ENCODE measurements around the gene EPHA6. TPM values are rescaled to one million over a fixed set of nuclear protein-coding genes. Genes with fewer than 3 reads are reported as not detected.

The EPHA6 gene
- total RNA-seq, 2 experiments from 2014 or later = not detected

DNA sequence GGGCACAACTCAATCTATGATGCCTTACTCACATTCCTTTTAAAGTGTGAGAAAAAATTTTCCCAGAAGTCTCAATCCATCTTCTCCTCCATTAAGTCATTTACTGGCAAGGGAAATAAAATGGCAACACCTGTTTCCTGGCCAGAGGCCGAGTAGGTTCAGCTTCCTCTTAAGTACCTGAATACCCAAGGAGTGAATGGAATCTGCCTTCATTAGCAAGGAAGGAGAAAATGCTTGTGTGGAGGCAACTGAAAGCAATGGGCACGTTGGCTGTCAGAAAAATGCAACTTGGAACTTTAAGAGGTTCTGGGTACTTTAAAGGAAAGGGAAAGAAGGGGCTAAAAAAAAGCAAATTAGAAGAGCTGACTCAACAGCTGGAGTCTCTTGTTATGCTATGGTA lies 526.5 kb downstream of the EPHA6 start:
- no peaks in the 10 kb centered on the region for H3K4me1 Mint-ChIP-seq (ENCODE audit: low read depth)
- Histone ChIP-seq H3K36me3 (ENCODE audit: insufficient read depth, low read length) (no peaks in the 10 kb centered on the region), H3K4me3 (ENCODE audit: low read length) (no peak overlapping the region), H3K27me3 (ENCODE audit: control insufficient read depth in 1 of 2, insufficient read depth in 2 of 2, low read length in 2 of 2) (no peaks in the 10 kb centered on the region), H3K27ac (ENCODE audit: low read depth in 1 of 2, low read length in 2 of 2) (no peak overlapping the region), H3K9me3 (ENCODE audit: control insufficient read depth in 1 of 2, insufficient read depth in 1 of 2, low read length in 2 of 2) (no peaks in the 10 kb centered on the region), H3K4me1 (ENCODE audit: insufficient read depth, low read length) (no peaks in the 10 kb centered on the region)
- H3K9me3 Mint-ChIP-seq = no peaks in the 10 kb centered on the region
- H3K27ac Mint-ChIP-seq = no peak overlapping the region
- intact Hi-C loops (cut with DNase I, micrococcal nuclease) = no loop called here
- POLR2A ChIA-PET = interaction anchor here (0.6 kb wide), 1 partner anchor 17 kb away, joined by 3 read pairs; no protein-coding TSS in a partner anchor
- no peak for ATAC-seq (ENCODE audit: poor library complexity)
- no peak overlapping the region for H3K4me3 Mint-ChIP-seq
- TF ChIP-seq, protein P1, sequence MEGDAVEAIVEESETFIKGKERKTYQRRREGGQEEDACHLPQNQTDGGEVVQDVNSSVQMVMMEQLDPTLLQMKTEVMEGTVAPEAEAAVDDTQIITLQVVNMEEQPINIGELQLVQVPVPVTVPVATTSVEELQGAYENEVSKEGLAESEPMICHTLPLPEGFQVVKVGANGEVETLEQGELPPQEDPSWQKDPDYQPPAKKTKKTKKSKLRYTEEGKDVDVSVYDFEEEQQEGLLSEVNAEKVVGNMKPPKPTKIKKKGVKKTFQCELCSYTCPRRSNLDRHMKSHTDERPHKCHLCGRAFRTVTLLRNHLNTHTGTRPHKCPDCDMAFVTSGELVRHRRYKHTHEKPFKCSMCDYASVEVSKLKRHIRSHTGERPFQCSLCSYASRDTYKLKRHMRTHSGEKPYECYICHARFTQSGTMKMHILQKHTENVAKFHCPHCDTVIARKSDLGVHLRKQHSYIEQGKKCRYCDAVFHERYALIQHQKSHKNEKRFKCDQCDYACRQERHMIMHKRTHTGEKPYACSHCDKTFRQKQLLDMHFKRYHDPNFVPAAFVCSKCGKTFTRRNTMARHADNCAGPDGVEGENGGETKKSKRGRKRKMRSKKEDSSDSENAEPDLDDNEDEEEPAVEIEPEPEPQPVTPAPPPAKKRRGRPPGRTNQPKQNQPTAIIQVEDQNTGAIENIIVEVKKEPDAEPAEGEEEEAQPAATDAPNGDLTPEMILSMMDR (IDR thresholded peaks at IDR 0.05) = no peak
- H3K27me3 Mint-ChIP-seq = no peaks in the 10 kb centered on the region
- no peaks in the 10 kb centered on the region for H3K36me3 Mint-ChIP-seq (ENCODE audit: low read depth)
- CTCF ChIA-PET = no interaction called here
- DNase-seq = no peak

DNA sequence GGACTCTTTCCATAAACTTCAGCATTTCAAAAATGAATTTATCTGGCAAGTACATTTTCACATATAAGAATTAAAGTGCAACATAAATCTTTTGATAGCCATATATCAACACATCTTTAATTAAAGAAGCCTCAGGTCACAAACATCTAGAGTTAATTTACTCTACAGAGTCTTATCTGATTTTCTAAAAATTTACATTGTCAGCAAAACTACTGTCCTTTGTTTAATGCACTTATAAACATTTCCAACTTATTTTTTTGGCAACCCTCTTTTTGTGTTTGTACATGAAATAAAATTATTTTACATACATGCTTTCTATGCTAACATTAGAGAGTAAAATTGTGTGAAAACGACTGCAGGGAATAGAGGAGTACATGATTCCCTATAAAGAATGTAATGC lies 533.4 kb downstream of the EPHA6 start:
- intact Hi-C loops (cut with DNase I, micrococcal nuclease) = no loop called here
- Histone ChIP-seq H3K4me3 (ENCODE audit: low read length) (no peak overlapping the region), H3K9me3 (ENCODE audit: control insufficient read depth in 1 of 2, insufficient read depth in 1 of 2, low read length in 2 of 2) (peaks cover 0 to 3% of the 10 kb centered on the region in 2 experiments)

DNA sequence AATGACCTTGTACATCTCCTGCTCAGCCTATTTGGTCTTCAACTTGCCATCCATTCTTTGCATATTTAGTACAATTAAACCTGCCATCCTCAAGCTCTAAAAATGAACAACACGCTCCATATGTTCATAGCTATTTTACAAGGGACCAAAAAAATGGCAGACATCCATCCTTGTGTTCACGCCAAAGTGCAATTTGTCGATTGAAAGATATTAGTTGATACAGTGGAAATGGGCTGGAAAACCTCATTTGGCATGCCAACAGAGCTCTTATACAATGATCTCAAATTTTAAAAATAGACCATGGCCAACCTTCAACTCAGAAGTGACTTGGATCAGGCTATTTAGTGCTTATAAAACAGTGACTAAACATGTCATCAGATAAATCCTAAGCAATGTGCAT lies 536.6 kb downstream of the EPHA6 start:
- H3K27me3 ChIP-seq (ENCODE audit: control insufficient read depth in 1 of 2, insufficient read depth in 2 of 2, low read length in 2 of 2) = no peaks in the 10 kb centered on the region
- no peaks in the 10 kb centered on the region for H3K4me1 ChIP-seq (ENCODE audit: insufficient read depth, low read length)
- intact Hi-C loops (cut with DNase I, micrococcal nuclease) = no loop called here
- ChIA-PET POLR2A (no interaction called here), CTCF (no interaction called here)
- H3K9me3 Mint-ChIP-seq = peaks cover 7% of the 10 kb centered on the region
- no peak for ATAC-seq (ENCODE audit: poor library complexity)
- H3K4me1 Mint-ChIP-seq (ENCODE audit: low read depth) = no peaks in the 10 kb centered on the region
- TF ChIP-seq, protein P1 (IDR thresholded peaks at IDR 0.05) = no peak
- no peaks in the 10 kb centered on the region for H3K36me3 Mint-ChIP-seq (ENCODE audit: low read depth)
- no peak overlapping the region for H3K27ac Mint-ChIP-seq
- no peak overlapping the region for H3K4me3 ChIP-seq (ENCODE audit: low read length)
- no peak overlapping the region for H3K4me3 Mint-ChIP-seq
- H3K9me3 ChIP-seq (ENCODE audit: control insufficient read depth in 1 of 2, insufficient read depth in 1 of 2, low read length in 2 of 2) = peaks cover 3 to 7% of the 10 kb centered on the region in 2 experiments
- no peaks in the 10 kb centered on the region for H3K36me3 ChIP-seq (ENCODE audit: insufficient read depth, low read length)
- DNase-seq = no peak
- H3K27ac ChIP-seq (ENCODE audit: low read depth in 1 of 2, low read length in 2 of 2) = no peak overlapping the region
- H3K27me3 Mint-ChIP-seq = no peaks in the 10 kb centered on the region

More for the DNA sequence above, 533.4 kb downstream of the EPHA6 start:
- no peak overlapping the region for H3K27ac Mint-ChIP-seq
- DNase-seq (no peak), ATAC-seq (ENCODE audit: poor library complexity) (no peak)
- peaks cover 2% of the 10 kb centered on the region for H3K9me3 Mint-ChIP-seq
- H3K27me3 ChIP-seq (ENCODE audit: control insufficient read depth in 1 of 2, insufficient read depth in 2 of 2, low read length in 2 of 2) = no peaks in the 10 kb centered on the region
- TF ChIP-seq, protein P1 (IDR thresholded peaks at IDR 0.05) = no peak
- POLR2A ChIA-PET = no interaction called here
- H3K4me1 Mint-ChIP-seq (ENCODE audit: low read depth) = no peaks in the 10 kb centered on the region
- no peaks in the 10 kb centered on the region for H3K4me1 ChIP-seq (ENCODE audit: insufficient read depth, low read length)
- CTCF ChIA-PET = no interaction called here
- H3K36me3 Mint-ChIP-seq (ENCODE audit: low read depth) = no peaks in the 10 kb centered on the region
- H3K4me3 Mint-ChIP-seq = no peak overlapping the region
- H3K27me3 Mint-ChIP-seq = no peaks in the 10 kb centered on the region
- no peak overlapping the region for H3K27ac ChIP-seq (ENCODE audit: low read depth in 1 of 2, low read length in 2 of 2)
- H3K36me3 ChIP-seq (ENCODE audit: insufficient read depth, low read length) = no peaks in the 10 kb centered on the region
